ENCODE data around the gene FEM1B. TPM values are rescaled to one million over a fixed set of nuclear protein-coding genes. Genes with fewer than 3 reads are reported as not detected.
A peak's percentile ranks its signal among the peaks of the same experiment; 100 is the strongest.

Gene FEM1B
- total RNA-seq, 1 donor from 2014 or later, result 49.4 TPM

- H3K4me1 Mint-ChIP-seq (ENCODE audit: low read depth), result no peaks in the 10 kb centered on the region
- peaks cover 4% of the 10 kb centered on the region for H3K9me3 Mint-ChIP-seq
- no peak for DNase-seq (ENCODE audit: low spot score)
- intact Hi-C loops (cut with micrococcal nuclease), result no loop called here
- H3K27ac Mint-ChIP-seq, result no peak overlapping the region
- no peaks in the 10 kb centered on the region for H3K36me3 Mint-ChIP-seq (ENCODE audit: low read depth)
- H3K27me3 Mint-ChIP-seq (ENCODE audit: insufficient read depth), result peaks cover 7% of the 10 kb centered on the region
- H3K4me3 Mint-ChIP-seq, result no peak overlapping the region
Observed at GRCh38 chr15:68239025-68239424, 38.5 kb upstream of the FEM1B start.

GRCh38 chr15:68241088-68241935 is 36.2 kb upstream of the FEM1B start:
- no peak overlapping the region for H3K27ac Mint-ChIP-seq
- H3K9me3 Mint-ChIP-seq, result peaks cover 4% of the 10 kb centered on the region
- intact Hi-C loops (cut with micrococcal nuclease), result no loop called here
- no peak overlapping the region for H3K4me3 Mint-ChIP-seq
- DNase-seq (ENCODE audit: low spot score), result no peak
- no peaks in the 10 kb centered on the region for H3K36me3 Mint-ChIP-seq (ENCODE audit: low read depth)
- no peaks in the 10 kb centered on the region for H3K4me1 Mint-ChIP-seq (ENCODE audit: low read depth)
- peaks cover 10% of the 10 kb centered on the region for H3K27me3 Mint-ChIP-seq (ENCODE audit: insufficient read depth)

GRCh38 chr15:68244235-68244634 is 33.3 kb upstream of the FEM1B start:
- H3K4me1 Mint-ChIP-seq (ENCODE audit: low read depth), result no peaks in the 10 kb centered on the region
- no peak overlapping the region for H3K4me3 Mint-ChIP-seq
- no peak for DNase-seq (ENCODE audit: low spot score)
- H3K27me3 Mint-ChIP-seq (ENCODE audit: insufficient read depth), result peaks cover 13% of the 10 kb centered on the region
- no peaks in the 10 kb centered on the region for H3K36me3 Mint-ChIP-seq (ENCODE audit: low read depth)
- intact Hi-C loops (cut with micrococcal nuclease), result no loop called here
- peaks cover 4% of the 10 kb centered on the region for H3K9me3 Mint-ChIP-seq
- no peak overlapping the region for H3K27ac Mint-ChIP-seq

- H3K36me3 Mint-ChIP-seq (ENCODE audit: low read depth), result no peaks in the 10 kb centered on the region
- DNase-seq (ENCODE audit: low spot score), result no peak
Observed at GRCh38 chr15:68249058-68249713, 28.4 kb upstream of the FEM1B start.

GRCh38 chr15:68252925-68253534 is 24.5 kb upstream of the FEM1B start:
- Mint-ChIP-seq H3K4me1 (ENCODE audit: low read depth) (no peaks in the 10 kb centered on the region), H3K4me3 (no peak overlapping the region), H3K9me3 (no peaks in the 10 kb centered on the region), H3K36me3 (ENCODE audit: low read depth) (no peaks in the 10 kb centered on the region), H3K27ac (no peak overlapping the region), H3K27me3 (ENCODE audit: insufficient read depth) (peaks cover 19% of the 10 kb centered on the region)
- no peak for DNase-seq (ENCODE audit: low spot score)
- intact Hi-C loops (cut with micrococcal nuclease), result loop anchor here (1.0 to 2.0 kb wide), 6 partner anchors 22 to 421 kb away; no protein-coding TSS in a partner anchor

More at GRCh38 chr15:68249058-68249713, 28.4 kb upstream of the FEM1B start:
- Mint-ChIP-seq H3K4me1 (ENCODE audit: low read depth) (no peaks in the 10 kb centered on the region), H3K27me3 (ENCODE audit: insufficient read depth) (peaks cover 26% of the 10 kb centered on the region), H3K9me3 (no peaks in the 10 kb centered on the region), H3K4me3 (no peak overlapping the region), H3K27ac (no peak overlapping the region)
- intact Hi-C loops (cut with micrococcal nuclease), result no loop called here

- Mint-ChIP-seq H3K9me3 (no peaks in the 10 kb centered on the region), H3K27me3 (ENCODE audit: insufficient read depth) (peaks cover 9% of the 10 kb centered on the region), H3K27ac (peak overlapping the region; percentile 40), H3K36me3 (ENCODE audit: low read depth) (no peaks in the 10 kb centered on the region), H3K4me1 (ENCODE audit: low read depth) (peaks cover 6% of the 10 kb centered on the region), H3K4me3 (peak overlapping the region; percentile 72)
- intact Hi-C loops (cut with micrococcal nuclease), result no loop called here
- peak; percentile 59 for DNase-seq (ENCODE audit: low spot score)
Observed at GRCh38 chr15:68256675-68257450, 20.7 kb upstream of the FEM1B start.

- intact Hi-C loops (cut with micrococcal nuclease), result no loop called here
- DNase-seq (ENCODE audit: low spot score), result no peak
- Mint-ChIP-seq H3K27ac (no peak overlapping the region), H3K4me3 (no peak overlapping the region), H3K36me3 (ENCODE audit: low read depth) (no peaks in the 10 kb centered on the region), H3K9me3 (no peaks in the 10 kb centered on the region), H3K4me1 (ENCODE audit: low read depth) (peaks cover 6% of the 10 kb centered on the region), H3K27me3 (ENCODE audit: insufficient read depth) (peaks cover 14% of the 10 kb centered on the region)
Observed at GRCh38 chr15:68258692-68259091, 18.9 kb upstream of the FEM1B start.

- Mint-ChIP-seq H3K9me3 (no peaks in the 10 kb centered on the region), H3K4me3 (no peak overlapping the region), H3K36me3 (ENCODE audit: low read depth) (no peaks in the 10 kb centered on the region), H3K4me1 (ENCODE audit: low read depth) (peaks cover 6% of the 10 kb centered on the region), H3K27me3 (ENCODE audit: insufficient read depth) (peaks cover 22% of the 10 kb centered on the region), H3K27ac (no peak overlapping the region)
- intact Hi-C loops (cut with micrococcal nuclease), result no loop called here
- no peak for DNase-seq (ENCODE audit: low spot score)
Observed at GRCh38 chr15:68259883-68260282, 17.7 kb upstream of the FEM1B start.

GRCh38 chr15:68261241-68261640 is 16.3 kb upstream of the FEM1B start:
- DNase-seq (ENCODE audit: low spot score), result no peak
- Mint-ChIP-seq H3K4me1 (ENCODE audit: low read depth) (peaks cover 6% of the 10 kb centered on the region), H3K36me3 (ENCODE audit: low read depth) (no peaks in the 10 kb centered on the region), H3K4me3 (no peak overlapping the region), H3K27ac (no peak overlapping the region), H3K27me3 (ENCODE audit: insufficient read depth) (peaks cover 28% of the 10 kb centered on the region), H3K9me3 (no peaks in the 10 kb centered on the region)
- intact Hi-C loops (cut with micrococcal nuclease), result no loop called here

GRCh38 chr15:68261980-68262379 is 15.6 kb upstream of the FEM1B start:
- Mint-ChIP-seq H3K4me1 (ENCODE audit: low read depth) (peaks cover 6% of the 10 kb centered on the region), H3K36me3 (ENCODE audit: low read depth) (no peaks in the 10 kb centered on the region), H3K9me3 (no peaks in the 10 kb centered on the region), H3K27ac (no peak overlapping the region), H3K27me3 (ENCODE audit: insufficient read depth) (peaks cover 30% of the 10 kb centered on the region), H3K4me3 (no peak overlapping the region)
- no peak for DNase-seq (ENCODE audit: low spot score)
- intact Hi-C loops (cut with micrococcal nuclease), result no loop called here

- H3K4me3 Mint-ChIP-seq, result no peak overlapping the region
- H3K36me3 Mint-ChIP-seq (ENCODE audit: low read depth), result no peaks in the 10 kb centered on the region
- H3K27ac Mint-ChIP-seq, result no peak overlapping the region
- peaks cover 34% of the 10 kb centered on the region for H3K27me3 Mint-ChIP-seq (ENCODE audit: insufficient read depth)
- intact Hi-C loops (cut with micrococcal nuclease), result no loop called here
- DNase-seq (ENCODE audit: low spot score), result no peak
- H3K9me3 Mint-ChIP-seq, result no peaks in the 10 kb centered on the region
- H3K4me1 Mint-ChIP-seq (ENCODE audit: low read depth), result peaks cover 6% of the 10 kb centered on the region
Observed at GRCh38 chr15:68262514-68263356, 14.8 kb upstream of the FEM1B start.

GRCh38 chr15:68264282-68264681 is 13.3 kb upstream of the FEM1B start:
- no peak overlapping the region for H3K4me3 Mint-ChIP-seq
- intact Hi-C loops (cut with micrococcal nuclease), result no loop called here
- no peaks in the 10 kb centered on the region for H3K9me3 Mint-ChIP-seq
- H3K4me1 Mint-ChIP-seq (ENCODE audit: low read depth), result no peaks in the 10 kb centered on the region
- no peak for DNase-seq (ENCODE audit: low spot score)
- peaks cover 46% of the 10 kb centered on the region for H3K27me3 Mint-ChIP-seq (ENCODE audit: insufficient read depth)
- no peak overlapping the region for H3K27ac Mint-ChIP-seq
- no peaks in the 10 kb centered on the region for H3K36me3 Mint-ChIP-seq (ENCODE audit: low read depth)

All from activated T-helper 1 cell treated with anti-CD3 and anti-CD28 coated beads, Interleukin-12 subunit alpha, Interleukin-12 subunit beta, Interleukin-2, Interleukin-4 antibody, amounts not matched to agents 30 ng/mL and 10 ng/mL and 1 ng/mL, durations not matched to agents 14 hours and 24 hours and 36 hours (primary cell).